Measurements from ENCODE around the gene IFT43. TPM values are rescaled to one million over a fixed set of nuclear protein-coding genes. Genes with fewer than 3 reads are reported as not detected.

IFT43 gene
- polyA plus RNA-seq, 1 experiment: 41.4 TPM

DNA sequence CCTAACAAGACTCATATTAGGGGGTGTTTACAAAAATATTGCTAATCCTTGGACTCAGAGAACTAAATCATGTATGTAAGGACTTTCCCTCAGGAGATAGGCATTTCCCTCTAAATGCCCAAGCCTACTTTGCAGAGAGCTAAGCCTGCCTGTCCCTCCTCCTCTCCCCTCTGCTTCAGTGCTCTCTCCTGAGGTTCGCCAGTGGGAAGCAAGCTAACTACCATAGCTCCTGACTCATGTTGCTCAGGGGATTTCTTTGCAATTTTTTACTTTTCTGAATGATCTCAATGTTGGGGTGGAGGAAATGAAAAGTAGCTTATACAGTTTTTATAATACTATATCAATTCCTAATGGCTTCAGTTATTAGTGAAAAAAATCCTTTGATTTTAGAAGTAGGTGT, 29.6 kb downstream of the IFT43 start:
- no peak overlapping the region for H3K4me3 ChIP-seq (ENCODE audit: low read depth, low read length)
- TF ChIP-seq, protein P1, sequence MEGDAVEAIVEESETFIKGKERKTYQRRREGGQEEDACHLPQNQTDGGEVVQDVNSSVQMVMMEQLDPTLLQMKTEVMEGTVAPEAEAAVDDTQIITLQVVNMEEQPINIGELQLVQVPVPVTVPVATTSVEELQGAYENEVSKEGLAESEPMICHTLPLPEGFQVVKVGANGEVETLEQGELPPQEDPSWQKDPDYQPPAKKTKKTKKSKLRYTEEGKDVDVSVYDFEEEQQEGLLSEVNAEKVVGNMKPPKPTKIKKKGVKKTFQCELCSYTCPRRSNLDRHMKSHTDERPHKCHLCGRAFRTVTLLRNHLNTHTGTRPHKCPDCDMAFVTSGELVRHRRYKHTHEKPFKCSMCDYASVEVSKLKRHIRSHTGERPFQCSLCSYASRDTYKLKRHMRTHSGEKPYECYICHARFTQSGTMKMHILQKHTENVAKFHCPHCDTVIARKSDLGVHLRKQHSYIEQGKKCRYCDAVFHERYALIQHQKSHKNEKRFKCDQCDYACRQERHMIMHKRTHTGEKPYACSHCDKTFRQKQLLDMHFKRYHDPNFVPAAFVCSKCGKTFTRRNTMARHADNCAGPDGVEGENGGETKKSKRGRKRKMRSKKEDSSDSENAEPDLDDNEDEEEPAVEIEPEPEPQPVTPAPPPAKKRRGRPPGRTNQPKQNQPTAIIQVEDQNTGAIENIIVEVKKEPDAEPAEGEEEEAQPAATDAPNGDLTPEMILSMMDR (IDR thresholded peaks at IDR 0.05; ENCODE audit: low read depth, low read length): no peak
- no peaks in the 10 kb centered on the region for H3K27me3 ChIP-seq (ENCODE audit: control insufficient read depth, insufficient read depth, low read length)
- H3K27ac ChIP-seq (ENCODE audit: low read depth, low read length): no peak overlapping the region
- CTCF ChIA-PET: interaction anchor here (3.0 to 5.2 kb wide), 2 partner anchors 36 to 305 kb away, joined by 11 to 37 read pairs; no protein-coding TSS in a partner anchor
- no peaks in the 10 kb centered on the region for H3K9me3 ChIP-seq (ENCODE audit: control insufficient read depth, insufficient read depth, low read length)
- DNase-seq (ENCODE audit: low read depth, low spot score): no peak
- POLR2A ChIA-PET: no interaction called here

DNA sequence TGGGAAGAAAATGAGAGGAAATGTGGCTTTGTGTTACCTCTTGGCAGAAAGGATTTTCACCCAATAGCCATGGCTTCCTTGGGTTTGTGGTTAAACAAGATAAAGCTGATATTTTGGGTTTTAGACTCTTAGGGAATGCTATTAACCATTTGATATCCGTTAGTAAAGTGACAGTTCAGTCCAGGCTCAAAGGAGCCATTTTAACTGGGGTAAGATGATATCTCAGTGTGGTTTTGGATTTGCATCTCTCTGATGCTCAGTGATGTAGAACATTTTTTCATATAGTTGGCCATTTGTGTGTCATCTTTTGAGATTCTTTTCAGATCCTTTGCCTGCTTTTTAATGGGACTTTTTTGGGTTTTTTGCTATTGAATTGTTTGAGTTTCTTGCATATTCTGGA, 30.1 kb downstream of the IFT43 start:
- no peak overlapping the region for H3K4me3 ChIP-seq (ENCODE audit: low read depth, low read length)
- ChIA-PET POLR2A (no interaction called here), CTCF (interaction anchor here (3.0 to 5.2 kb wide), 2 partner anchors 35 to 306 kb away, joined by 11 to 37 read pairs; no protein-coding TSS in a partner anchor)
- DNase-seq (ENCODE audit: low read depth, low spot score): no peak
- no peaks in the 10 kb centered on the region; the same call in 1 of the 2 replicates for H3K9me3 ChIP-seq (ENCODE audit: control insufficient read depth, insufficient read depth, low read length)
- TF ChIP-seq, protein P1 (IDR thresholded peaks at IDR 0.05; ENCODE audit: low read depth, low read length): no peak
- no peak overlapping the region for H3K27ac ChIP-seq (ENCODE audit: low read depth, low read length)
- H3K27me3 ChIP-seq (ENCODE audit: control insufficient read depth, insufficient read depth, low read length): no peaks in the 10 kb centered on the region

DNA sequence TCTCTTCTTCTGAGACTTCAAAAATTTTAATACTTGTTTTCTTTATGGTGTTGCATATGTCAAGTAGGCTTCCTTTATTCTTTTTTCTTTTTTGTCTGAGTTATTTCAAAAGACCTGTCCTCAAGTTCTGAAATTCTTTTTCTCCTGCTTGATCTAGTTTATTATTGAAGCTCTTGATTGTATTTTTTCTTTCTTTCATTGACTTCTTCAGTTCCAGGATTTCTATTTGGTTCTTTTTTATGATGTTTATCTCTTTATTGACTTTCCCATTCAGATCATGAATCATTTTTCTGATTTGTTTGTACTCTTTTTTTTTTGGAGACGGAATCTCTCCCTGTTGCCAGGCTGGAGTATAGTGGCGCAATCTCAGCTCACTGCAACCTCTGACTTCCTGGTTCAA, 34.1 kb downstream of the IFT43 start:
- DNase-seq (ENCODE audit: low read depth, low spot score): no peak
- ChIA-PET POLR2A (no interaction called here), CTCF (interaction anchor here (0.7 to 1.4 kb wide), 2 partner anchors 31 to 311 kb away, joined by 3 to 4 read pairs; no protein-coding TSS in a partner anchor)
- H3K27ac ChIP-seq (ENCODE audit: low read depth, low read length): no peak overlapping the region
- no peaks in the 10 kb centered on the region for H3K27me3 ChIP-seq (ENCODE audit: control insufficient read depth, insufficient read depth, low read length)
- no peak overlapping the region for H3K4me3 ChIP-seq (ENCODE audit: low read depth, low read length)
- no peaks in the 10 kb centered on the region; the same call in 1 of the 2 replicates for H3K9me3 ChIP-seq (ENCODE audit: control insufficient read depth, insufficient read depth, low read length)
- TF ChIP-seq, protein P1 (IDR thresholded peaks at IDR 0.05; ENCODE audit: low read depth, low read length): no peak

DNA sequence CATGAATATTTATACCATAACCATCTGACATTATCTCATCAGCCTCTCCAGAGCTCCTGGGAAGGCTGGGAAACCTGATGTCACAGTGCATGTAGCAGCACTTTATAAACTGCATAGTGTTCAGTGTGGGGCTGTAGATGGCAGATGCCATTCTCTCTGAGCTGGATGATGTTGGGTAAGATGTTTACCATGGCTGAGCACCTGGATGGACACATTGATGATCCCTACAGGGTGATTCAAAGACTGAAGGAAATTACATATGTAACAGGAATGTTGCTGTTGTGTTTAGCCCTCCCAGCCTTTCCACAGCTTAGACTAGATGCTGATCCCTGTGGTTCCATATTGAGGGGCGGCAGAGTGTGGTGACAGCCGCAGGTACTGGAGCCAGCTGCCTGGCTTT, 37.4 kb downstream of the IFT43 start:
- no peak for DNase-seq (ENCODE audit: low read depth, low spot score)
- Histone ChIP-seq H3K9me3 (ENCODE audit: control insufficient read depth, insufficient read depth, low read length) (no peaks in the 10 kb centered on the region; the same call in 1 of the 2 replicates), H3K27ac (ENCODE audit: low read depth, low read length) (no peak overlapping the region), H3K4me3 (ENCODE audit: low read depth, low read length) (no peak overlapping the region), H3K27me3 (ENCODE audit: control insufficient read depth, insufficient read depth, low read length) (no peaks in the 10 kb centered on the region)
- ChIA-PET POLR2A (no interaction called here), CTCF (interaction anchor here (1.4 kb wide), 1 partner anchor 28 kb away, joined by 6 read pairs; no protein-coding TSS in a partner anchor)
- TF ChIP-seq, protein P1 (IDR thresholded peaks at IDR 0.05; ENCODE audit: low read depth, low read length): no peak

DNA sequence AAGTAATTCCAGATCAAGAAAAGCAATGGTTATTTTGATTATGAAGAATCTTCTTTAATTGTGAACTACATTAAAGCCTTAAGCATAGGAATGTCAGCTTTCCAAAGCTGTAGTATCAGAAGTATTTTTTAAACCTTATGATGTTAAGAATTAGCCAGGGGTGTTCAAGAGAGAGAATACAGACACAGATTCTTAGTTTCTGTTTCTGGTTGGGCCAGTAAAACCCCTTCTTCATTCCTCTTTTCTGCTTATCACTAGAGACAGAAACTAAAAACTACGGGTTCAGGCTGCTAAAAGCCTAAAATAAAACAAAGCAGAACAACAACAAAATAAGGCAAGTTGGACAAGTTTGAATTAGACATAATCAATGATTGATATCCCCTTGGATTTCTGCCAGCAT, 38.2 kb downstream of the IFT43 start:
- CTCF ChIA-PET: interaction anchor here (1.4 kb wide), 1 partner anchor 27 kb away, joined by 6 read pairs; no protein-coding TSS in a partner anchor
- POLR2A ChIA-PET: no interaction called here
- H3K9me3 ChIP-seq (ENCODE audit: control insufficient read depth, insufficient read depth, low read length): no peaks in the 10 kb centered on the region; the same call in 1 of the 2 replicates
- H3K27ac ChIP-seq (ENCODE audit: low read depth, low read length): no peak overlapping the region
- no peak for DNase-seq (ENCODE audit: low read depth, low spot score)
- H3K4me3 ChIP-seq (ENCODE audit: low read depth, low read length): no peak overlapping the region
- TF ChIP-seq, protein P1 (IDR thresholded peaks at IDR 0.05; ENCODE audit: low read depth, low read length): no peak
- H3K27me3 ChIP-seq (ENCODE audit: control insufficient read depth, insufficient read depth, low read length): no peaks in the 10 kb centered on the region

Data from AG04450 (cell line).